Measurements from ENCODE around the gene FOXE3. TPM values are rescaled to one million over a fixed set of nuclear protein-coding genes. Genes with fewer than 3 reads are reported as not detected.
A peak's percentile ranks its signal among the peaks of the same experiment; 100 is the strongest.
"Not testable (repeated sequence)": the region's sequence is repeated elsewhere in the genome, so short reads cannot be mapped to it uniquely, and the experiment has no call there.

Gene FOXE3
- total RNA-seq, 1 donor from 2014 or later, result not detected

DNA sequence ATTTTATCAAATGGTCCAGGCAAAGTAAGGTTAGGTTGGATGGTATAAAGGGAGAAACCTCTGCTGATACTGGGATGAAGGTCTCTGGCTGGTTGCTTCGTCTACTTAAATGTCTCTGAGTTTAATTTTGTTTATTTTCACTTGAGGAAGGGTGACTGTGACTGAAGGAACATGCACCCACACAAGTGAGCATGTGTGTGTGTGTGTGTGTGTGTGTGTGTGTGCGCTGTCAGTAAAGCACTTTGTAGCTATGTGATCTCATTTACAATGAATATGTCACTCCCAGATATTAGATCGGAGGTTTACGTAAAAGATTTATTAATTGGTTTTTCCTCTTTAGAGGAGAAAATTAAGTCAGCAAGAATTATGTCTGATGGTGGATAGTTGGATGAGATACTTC lies 26.1 kb downstream of the FOXE3 start:
- no peak for ATAC-seq (ENCODE audit: poor library complexity)
- intact Hi-C loops (cut with DNase I), result no loop called here
- no peak for DNase-seq

DNA sequence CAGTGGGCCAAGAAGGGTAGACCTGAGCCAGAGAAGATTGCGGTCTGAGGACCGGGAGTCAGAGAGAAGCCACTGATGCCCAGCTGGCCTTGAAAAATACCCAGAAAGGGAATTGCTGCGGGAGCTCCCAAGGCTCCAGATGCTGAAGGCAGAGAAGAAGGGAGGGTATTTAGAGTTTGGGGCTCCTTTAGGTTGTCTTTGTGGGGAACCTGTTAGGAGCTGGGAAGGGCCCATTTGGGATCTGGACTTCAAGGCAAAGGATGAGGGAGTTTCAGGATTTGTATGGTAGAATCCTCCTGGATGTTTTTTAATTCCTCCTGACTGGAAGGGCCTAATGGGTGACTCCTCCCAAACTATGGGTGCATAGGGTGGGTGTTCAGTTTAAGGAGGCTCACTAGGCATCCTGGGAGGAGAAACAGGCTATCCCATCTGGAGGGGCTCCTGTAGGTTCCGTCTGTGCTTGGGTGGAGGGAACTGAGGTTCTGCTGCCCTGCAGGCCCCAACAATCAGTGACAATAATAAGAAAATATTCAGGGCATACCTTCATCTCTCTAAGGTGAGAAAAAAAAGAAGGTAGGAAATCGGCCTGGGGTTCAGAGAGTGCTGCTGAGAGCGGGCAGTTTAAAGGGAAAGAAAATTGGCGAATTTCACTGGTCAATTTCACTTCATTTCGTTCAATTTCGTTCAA lies 26.9 kb downstream of the FOXE3 start:
- intact Hi-C loops (cut with DNase I), result no loop called here
- DNase-seq (no peak), ATAC-seq (ENCODE audit: poor library complexity) (no peak)

DNA sequence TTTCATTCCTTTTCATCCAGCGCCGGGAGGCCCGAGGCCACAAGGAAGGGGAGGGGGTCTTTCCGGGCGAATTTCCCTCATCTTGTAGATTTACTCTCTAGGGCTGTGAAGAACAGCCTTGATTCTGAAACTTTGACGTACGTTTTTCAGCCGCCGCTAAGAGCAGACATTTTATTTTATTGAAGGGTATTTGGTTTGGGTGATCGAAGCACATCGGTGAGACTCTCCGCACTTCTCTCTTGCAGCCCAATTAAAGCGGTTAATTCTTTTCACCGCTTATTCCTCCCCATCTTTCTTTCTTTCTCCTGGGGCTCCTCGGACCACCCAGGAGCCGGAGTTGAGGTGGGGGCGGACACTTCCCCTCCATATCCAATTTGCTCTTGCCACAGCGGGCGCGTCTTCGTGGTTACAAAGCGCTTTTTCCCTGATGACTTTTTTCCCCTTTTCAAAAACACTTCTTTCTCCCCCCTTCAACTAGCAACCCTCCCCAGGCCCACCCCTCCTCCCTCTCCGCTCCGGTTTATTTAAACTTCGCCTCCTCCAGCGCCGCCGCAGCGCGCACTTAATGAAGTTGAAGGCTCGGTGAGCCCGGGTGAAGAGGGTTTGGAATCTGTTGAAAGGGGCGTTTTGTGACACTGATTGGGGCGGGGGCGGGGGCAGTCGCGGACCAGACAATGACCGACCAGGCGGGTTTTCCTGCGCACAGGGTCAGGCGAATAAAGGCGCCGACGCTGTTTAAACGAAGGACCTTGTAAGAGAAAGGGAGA lies 27.6 kb downstream of the FOXE3 start:
- DNase-seq, result no peak
- ATAC-seq (ENCODE audit: poor library complexity), result no peak
- intact Hi-C loops (cut with DNase I), result no loop called here

DNA sequence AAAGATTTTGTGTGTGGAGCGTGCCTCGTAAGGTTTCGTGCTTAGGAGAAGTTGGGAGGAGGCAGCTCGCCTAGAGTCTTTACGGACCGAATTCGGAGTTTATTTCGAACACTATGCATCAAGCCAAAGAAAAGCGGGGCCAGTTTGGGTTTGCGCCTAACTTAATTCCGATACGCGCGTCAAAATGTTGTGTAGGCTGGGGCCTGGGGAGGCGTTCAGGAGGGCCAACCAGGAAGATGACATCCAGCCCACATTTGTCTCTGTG lies 28.1 kb downstream of the FOXE3 start:
- DNase-seq, result no peak
- intact Hi-C loops (cut with DNase I), result no loop called here
- ATAC-seq (ENCODE audit: poor library complexity), result no peak

DNA sequence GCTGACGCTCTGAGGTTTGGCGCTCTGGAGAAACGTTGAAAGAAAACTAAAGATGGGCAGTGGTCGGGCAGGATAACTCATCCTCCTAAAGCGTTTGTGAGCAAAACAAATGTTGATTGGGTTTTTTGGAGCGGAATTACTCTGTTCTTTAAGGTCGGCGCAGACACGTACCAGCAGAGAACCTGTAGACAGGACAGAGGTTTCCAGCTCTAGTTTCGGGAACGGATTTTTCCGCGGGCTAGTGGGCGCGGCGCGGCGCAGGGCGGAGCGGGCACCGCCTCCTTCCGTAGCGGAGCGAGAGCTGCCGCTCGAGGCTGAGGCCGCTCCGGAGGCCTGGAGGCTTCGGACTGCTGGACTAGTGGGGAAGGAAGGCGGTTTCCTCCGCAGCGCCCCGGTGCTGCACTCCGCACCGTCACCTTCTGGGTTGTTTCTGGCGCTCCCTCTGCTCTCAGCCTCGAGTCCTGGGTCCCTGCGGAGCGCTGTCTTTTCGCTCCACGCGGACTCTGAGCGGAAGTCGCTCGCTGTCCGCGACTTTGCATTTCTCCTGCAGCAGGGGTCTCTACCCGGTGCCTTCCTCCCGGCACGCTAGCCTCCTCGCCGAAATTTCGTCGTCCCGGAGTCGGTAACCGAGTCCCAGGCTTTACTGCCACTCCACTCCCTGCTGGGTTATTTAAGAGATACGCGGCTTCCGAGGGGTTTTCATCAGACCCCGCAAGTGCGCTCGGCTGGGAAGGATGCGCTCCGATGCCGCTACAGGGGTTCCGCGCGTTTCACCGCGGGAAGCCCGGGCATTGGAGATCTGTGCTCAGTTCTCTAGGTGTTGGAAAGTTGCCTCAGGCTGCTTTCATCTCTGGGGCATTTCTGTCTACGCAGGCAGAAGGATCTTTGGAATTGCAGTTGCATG lies 28.7 kb downstream of the FOXE3 start:
- intact Hi-C loops (cut with DNase I), result no loop called here
- ATAC-seq (ENCODE audit: poor library complexity) (peak; percentile 63), DNase-seq (peak; percentile 52)

DNA sequence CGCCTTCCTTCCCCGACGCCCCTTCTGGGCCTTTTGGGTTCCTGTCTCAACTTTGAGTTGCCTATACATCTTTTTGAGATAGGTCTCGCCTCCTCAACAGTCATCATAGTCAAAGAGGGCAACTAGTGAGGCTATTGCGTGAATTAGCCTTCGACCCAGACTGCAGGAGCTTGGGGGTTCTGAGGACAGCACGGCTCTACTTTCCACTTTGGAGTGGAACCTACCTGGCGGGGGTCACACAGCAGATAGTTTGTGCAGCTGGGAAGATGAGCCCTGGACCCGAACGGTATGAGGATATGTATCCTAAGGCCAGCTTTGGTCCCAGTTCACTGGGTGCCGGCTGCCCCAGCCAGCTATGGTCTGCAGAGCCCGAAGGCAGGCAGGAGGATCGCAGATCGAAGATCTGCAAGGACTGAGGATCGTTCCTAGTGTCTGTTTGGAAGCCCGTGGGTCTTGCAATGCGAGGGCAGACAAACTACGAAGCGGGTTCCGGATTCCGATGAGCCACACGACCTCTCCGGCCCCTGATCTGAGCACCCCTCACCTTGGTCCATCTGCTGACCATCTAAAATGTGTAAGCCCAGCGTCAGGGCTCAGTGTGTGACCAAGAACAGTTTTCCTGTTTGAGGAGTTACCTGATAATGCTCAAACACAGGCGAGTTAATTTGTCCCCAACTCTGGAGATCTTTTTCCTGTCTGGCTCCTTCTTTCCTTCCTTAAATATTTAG lies 29.9 kb downstream of the FOXE3 start:
- DNase-seq (no peak), ATAC-seq (ENCODE audit: poor library complexity) (no peak)
- intact Hi-C loops (cut with DNase I), result no loop called here

DNA sequence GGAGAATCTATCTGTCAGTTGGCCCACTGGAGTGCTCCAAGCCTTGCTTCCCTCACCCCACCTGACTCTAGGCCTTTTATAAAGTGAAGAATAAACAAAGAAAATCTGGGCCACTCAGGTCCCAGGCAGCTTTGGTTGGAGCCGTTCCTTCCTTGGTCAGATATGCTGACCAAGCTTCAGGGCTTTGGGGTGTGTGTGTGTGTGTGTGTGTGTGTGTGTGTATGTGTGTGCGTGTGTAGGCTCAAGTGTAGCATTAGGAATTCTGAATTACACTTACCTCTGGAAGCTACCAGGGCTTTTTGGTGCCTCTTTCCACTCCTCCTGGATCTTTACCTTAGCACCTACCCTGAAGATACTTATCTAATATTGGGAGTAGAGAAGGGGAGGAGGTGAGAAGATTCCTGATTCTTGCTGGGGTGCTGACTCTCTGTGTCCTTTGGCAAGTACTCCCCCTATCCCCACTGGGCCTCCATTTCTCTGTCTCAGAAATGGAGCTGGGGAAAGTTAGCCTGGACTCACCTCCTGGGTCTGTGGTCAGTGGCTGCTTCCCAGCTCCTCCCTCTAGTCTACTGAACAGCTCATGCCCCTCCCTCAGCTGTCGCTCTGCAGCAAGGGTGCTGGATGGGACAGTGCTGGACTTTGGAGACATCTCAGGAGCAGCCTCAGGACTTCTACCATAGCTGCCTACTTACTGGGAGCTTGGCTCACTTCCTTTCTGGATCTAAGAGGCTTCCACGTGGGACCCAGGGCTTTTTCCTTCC lies 32.6 kb downstream of the FOXE3 start:
- ATAC-seq (ENCODE audit: poor library complexity), result no peak
- no peak for DNase-seq
- intact Hi-C loops (cut with DNase I), result no loop called here

DNA sequence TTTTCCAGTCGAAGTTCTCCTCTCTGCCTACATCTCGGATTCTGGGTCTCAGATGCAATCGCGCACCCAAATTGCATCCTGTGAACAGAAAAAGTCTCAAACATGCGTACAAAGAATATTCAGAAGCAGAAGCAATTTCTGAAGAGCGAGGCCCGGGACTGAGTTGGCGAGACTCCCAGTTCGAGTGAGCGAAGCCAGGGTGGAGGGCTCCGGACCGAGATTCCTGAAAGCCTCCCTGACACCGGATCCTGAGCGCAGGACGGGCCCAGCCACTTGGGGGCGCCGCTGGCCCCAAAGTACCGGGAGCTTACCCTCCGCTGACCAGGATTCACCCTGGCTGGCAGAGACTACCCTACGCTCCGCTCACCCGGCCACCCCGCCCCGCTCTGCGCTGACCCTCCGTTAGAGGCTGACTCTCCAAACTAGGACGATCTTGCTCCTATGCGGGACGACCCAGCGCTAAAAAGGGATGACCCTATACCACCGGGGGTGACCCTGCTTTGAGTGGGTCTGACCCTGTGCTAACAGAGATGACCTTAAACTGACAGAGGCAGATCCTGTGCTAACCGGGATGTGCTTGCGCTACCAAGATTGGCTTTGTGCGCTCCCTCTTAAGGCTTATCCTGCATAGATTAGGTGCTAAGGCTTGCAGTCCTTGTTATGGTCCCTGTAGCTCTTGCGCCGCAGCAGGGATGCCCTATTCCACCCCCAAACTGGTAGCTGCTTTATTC lies 33.9 kb downstream of the FOXE3 start:
- intact Hi-C loops (cut with DNase I), result no loop called here
- DNase-seq (peak; percentile 57), ATAC-seq (ENCODE audit: poor library complexity) (peak; percentile 53)

DNA sequence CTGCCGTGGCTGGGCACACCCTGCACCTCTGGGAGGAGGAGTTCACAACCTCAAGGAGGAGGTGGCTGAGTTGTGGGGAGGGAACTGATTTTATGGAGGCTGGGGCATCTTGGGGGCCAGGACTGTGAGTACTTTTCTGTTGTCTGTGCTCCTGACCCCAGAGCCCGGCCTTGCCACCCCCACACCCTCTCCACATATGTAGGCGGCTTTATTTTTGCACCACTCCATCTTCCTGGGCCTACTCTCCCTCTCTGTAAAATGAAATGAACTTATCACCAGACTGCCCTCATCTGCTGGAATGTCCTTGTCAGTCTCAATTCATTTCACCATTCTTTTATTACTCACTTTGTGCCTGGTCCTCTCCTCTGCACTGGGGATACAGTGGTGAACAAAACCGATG lies 34.5 kb downstream of the FOXE3 start:
- intact Hi-C loops (cut with DNase I), result no loop called here
- DNase-seq, result no peak

DNA sequence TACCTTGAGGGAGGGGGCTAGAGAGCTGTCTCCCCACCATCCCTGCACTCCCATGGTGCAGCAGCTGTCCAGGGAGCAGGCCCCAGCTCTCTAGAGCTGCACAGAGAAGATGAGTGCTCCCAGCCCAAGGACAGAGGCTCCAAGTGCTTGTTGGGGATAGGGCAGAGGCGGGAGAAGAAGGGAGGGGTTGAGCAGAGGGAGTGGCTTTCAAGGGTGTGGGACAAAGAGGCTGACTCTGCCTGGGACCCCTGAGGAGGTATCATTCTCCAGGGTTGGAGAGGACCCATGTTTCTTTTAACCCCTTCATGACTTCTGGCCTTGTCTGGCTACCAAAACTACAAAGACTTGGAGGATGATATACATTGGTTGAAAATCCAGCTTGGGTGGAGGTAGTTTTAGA lies 36.3 kb downstream of the FOXE3 start:
- intact Hi-C loops (cut with DNase I), result no loop called here
- ATAC-seq (ENCODE audit: poor library complexity) (no peak), DNase-seq (no peak)

More for the DNA sequence above, 34.5 kb downstream of the FOXE3 start:
- no peak for ATAC-seq (ENCODE audit: poor library complexity)

DNA sequence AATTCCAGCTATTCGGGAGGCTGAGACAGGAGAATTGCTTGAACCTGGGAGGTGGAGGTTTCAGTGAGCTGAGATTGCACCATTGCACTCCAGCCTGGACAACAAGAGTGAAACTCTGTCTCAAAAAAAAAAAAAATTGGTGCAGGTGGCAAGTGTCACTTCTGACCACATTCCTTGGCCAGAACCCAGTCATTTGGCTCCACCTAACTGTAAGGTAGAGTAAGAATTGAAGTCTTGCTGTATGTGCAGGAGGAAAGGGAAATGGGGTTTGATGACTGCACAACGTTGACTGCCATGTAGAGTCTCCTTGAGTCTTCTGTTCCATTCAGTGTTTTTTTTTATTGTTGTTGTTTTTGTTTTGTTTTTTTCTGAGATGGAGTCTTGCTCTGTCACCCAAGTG lies 37.8 kb downstream of the FOXE3 start:
- ATAC-seq (ENCODE audit: poor library complexity); intact Hi-C loops (cut with DNase I); DNase-seq: not testable (repeated sequence)

DNA sequence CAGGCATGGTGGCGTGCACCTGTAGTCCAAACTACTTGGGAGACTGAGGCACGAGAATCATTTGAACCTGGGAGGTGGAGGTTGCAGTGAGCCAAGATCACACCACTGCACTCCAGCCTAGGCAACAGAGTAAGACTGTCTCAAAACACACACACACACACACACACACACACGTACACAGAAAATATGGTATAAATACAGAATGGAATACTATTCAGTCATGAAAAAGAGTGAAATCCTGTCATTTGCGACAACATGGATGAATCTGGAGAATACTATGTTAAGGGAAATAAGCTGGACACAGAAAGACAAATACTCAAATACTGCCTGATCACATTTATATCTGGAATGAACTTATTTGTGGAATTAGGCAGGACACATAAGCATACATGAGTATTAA lies 40.2 kb downstream of the FOXE3 start:
- ATAC-seq (ENCODE audit: poor library complexity) (no peak), DNase-seq (no peak)
- intact Hi-C loops (cut with DNase I), result no loop called here

DNA sequence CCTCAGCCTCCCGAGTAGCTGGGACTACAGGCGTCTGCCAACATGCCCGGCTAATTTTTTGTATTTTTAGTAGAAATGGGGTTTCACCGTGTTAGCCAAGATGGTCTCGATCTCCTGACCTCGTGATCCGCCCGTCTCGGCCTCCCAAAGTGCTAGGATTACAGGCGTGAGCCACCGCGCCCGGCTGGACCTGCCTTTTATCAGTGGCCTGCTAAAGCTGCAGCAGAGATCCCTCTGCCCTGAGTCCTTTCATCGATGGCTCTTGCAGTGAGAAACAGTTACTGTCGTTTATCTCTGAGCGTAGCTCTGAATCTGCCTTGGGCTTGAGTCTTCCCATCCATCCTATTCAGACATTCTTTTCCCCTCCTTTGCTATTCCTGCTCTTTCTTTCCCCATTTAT lies 41.5 kb downstream of the FOXE3 start:
- ATAC-seq (ENCODE audit: poor library complexity); DNase-seq; intact Hi-C loops (cut with DNase I): not testable (repeated sequence)

DNA sequence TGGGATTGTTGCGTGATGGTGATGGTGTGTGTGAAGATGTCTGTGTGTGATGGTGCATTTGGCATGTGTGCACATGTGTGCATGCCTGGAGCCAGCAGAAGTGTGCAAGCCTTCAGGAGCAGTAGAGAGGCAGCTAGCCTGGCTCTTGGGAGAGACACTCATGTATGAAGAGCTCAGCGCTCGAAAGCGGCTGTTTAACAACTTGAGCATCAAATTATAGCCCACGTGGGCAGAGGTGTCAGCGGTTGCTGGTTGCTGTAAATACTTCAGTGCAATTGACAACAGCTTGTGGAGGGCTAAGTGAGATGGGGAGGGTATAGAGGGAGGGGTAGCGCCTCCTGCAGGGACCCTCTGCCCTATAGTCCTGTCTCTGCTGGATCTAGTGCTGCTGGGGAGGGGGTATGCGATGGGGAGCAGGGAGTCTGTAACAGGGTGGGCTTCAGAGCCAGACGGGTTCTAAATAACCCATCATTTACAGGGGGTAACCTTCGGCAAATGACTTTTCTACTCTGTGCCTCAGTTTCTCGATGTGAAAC lies 43.2 kb downstream of the FOXE3 start:
- ATAC-seq (ENCODE audit: poor library complexity), result no peak
- intact Hi-C loops (cut with DNase I), result no loop called here
- DNase-seq, result no peak

DNA sequence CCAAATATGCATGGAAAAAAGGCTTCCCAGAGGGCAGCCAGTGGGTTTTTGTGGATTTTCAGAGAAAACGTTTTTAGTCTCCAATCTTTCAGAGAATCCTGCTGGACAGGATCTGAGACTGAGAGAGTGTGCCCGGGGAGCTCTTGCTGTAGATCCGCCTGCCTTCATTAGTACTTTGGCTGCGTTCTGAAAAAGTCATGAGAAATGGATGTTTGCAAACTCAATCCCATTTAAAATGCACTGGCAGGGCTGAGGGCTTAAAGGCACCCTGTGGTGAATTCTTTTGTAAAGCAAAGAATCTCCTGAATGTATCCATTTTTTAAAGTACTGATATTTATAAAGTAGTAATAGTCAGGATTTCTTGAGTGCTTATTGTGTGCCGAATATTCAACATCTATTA lies 44.0 kb downstream of the FOXE3 start:
- intact Hi-C loops (cut with DNase I), result no loop called here
- ATAC-seq (ENCODE audit: poor library complexity), result no peak
- no peak for DNase-seq

DNA sequence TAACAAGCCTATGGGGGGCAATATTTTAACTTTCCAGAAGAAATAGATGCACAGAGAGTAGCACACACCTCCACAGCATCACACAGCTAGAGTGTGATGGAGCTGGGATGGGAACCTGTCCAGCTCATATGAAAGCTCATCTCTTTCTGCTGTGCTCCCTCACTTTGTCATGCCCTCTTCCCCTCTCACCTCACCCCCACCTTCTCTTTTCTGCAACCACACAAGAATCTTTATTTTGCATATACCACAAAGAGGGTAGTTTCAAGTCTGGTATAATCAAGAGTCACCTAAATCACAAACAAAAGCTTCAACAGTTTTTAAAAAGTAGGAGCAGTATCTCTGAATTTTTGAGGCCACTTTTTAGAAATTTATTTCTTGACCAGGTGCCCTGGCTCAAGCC lies 44.4 kb downstream of the FOXE3 start:
- intact Hi-C loops (cut with DNase I), result no loop called here
- DNase-seq (no peak), ATAC-seq (ENCODE audit: poor library complexity) (no peak)

DNA sequence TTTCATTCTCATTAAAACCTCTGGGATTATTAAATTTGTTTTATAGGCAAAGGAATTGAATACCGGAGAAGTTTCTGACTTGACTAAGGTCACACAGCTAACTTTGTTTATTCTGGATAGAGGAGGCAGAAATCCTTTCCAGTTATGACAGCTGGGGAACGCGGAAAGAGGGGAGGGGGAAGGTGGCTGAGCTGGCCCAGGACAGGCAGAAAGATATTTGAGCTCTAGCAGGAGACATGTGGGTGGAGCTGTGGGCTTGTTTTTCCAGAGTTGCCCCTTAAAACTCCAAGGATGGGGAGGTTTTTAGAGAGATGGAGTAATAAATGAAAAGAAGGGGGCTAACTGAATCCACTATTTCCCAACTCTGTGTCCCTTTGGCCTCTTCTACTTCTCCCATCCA lies 49.5 kb downstream of the FOXE3 start:
- DNase-seq, result no peak
- intact Hi-C loops (cut with DNase I), result no loop called here
- no peak for ATAC-seq (ENCODE audit: poor library complexity)
